HG03095 (cell line): ENCODE measurements around the gene GRM4.
"Not testable (repeated sequence)": the region's sequence is repeated elsewhere in the genome, so short reads cannot be mapped to it uniquely, and the experiment has no call there.

Source experiments
- ATAC-seq: cut with Tn5 transposase; IDR thresholded peaks from one replicate; pipeline ENCODE4 v1.9.1; 2021; ENCODE audit warnings: moderate library complexity; ENCODE audit not compliant: unreplicated experiment

GRM4 gene

GRCh38 chr6:34027445-34027936 is 118.4 kb downstream of the GRM4 start:
- no peak for ATAC-seq

- no peak for ATAC-seq
These were observed 120.0 kb downstream of the GRM4 start for GRCh38 chr6:34025861-34026260.

GRCh38 chr6:34025112-34025807 is 120.6 kb downstream of the GRM4 start:
- no peak for ATAC-seq

- ATAC-seq: no peak
These were observed 123.0 kb downstream of the GRM4 start for GRCh38 chr6:34022873-34023255.

GRCh38 chr6:34022250-34022872 is 123.5 kb downstream of the GRM4 start:
- ATAC-seq: no peak

GRCh38 chr6:34021554-34022190 is 124.2 kb downstream of the GRM4 start:
- no peak for ATAC-seq

- ATAC-seq: no peak
These were observed 124.9 kb downstream of the GRM4 start for GRCh38 chr6:34020807-34021553.

- no peak for ATAC-seq
These were observed 125.6 kb downstream of the GRM4 start for GRCh38 chr6:34020278-34020677.

GRCh38 chr6:34018961-34019606 is 126.8 kb downstream of the GRM4 start:
- ATAC-seq: no peak

- ATAC-seq: no peak
These were observed 127.9 kb downstream of the GRM4 start for GRCh38 chr6:34018026-34018425.

- ATAC-seq: no peak
These were observed 128.6 kb downstream of the GRM4 start for GRCh38 chr6:34017106-34017805.

GRCh38 chr6:34016573-34016972 is 129.3 kb downstream of the GRM4 start:
- not testable (repeated sequence) for ATAC-seq

GRCh38 chr6:34015586-34015985 is 130.3 kb downstream of the GRM4 start:
- ATAC-seq: no peak

- no peak for ATAC-seq
These were observed 134.6 kb downstream of the GRM4 start for GRCh38 chr6:34011264-34011663.

- ATAC-seq: no peak
These were observed 139.9 kb downstream of the GRM4 start for GRCh38 chr6:34005901-34006531.

GRCh38 chr6:34004706-34005105 is 141.2 kb downstream of the GRM4 start:
- no peak for ATAC-seq

GRCh38 chr6:34003962-34004361 is 141.9 kb downstream of the GRM4 start:
- no peak for ATAC-seq

- no peak for ATAC-seq
These were observed 143.9 kb downstream of the GRM4 start for GRCh38 chr6:34001706-34002621.

GRCh38 chr6:34000281-34000680 is 145.6 kb downstream of the GRM4 start:
- ATAC-seq: no peak
